Fibroblast of lung (primary cell): ENCODE measurements around the gene AGAP1.

Experiments used
- CTCF ChIP-seq, 2 donors: IDR thresholded peaks in 1 of 2; conservative IDR thresholded peaks in 1 of 2; 1 replicate in 1 of 2; 2 replicates in 1 of 2; pipeline ENCODE4 v1.5.1; 2011 to 2012; ENCODE audit warnings: low read length in 2 of 2, control low read depth in 1 of 2, inconsistent platforms in 1 of 2, low read depth in 1 of 2, mild to moderate bottlenecking in 1 of 2
- EZH2 ChIP-seq: IDR thresholded peaks from 2 replicates; pipeline ENCODE4 v1.5.1; 2012; ENCODE audit warnings: low read length, control low read depth, mild to moderate bottlenecking; ENCODE audit errors: missing control alignments

DNA sequence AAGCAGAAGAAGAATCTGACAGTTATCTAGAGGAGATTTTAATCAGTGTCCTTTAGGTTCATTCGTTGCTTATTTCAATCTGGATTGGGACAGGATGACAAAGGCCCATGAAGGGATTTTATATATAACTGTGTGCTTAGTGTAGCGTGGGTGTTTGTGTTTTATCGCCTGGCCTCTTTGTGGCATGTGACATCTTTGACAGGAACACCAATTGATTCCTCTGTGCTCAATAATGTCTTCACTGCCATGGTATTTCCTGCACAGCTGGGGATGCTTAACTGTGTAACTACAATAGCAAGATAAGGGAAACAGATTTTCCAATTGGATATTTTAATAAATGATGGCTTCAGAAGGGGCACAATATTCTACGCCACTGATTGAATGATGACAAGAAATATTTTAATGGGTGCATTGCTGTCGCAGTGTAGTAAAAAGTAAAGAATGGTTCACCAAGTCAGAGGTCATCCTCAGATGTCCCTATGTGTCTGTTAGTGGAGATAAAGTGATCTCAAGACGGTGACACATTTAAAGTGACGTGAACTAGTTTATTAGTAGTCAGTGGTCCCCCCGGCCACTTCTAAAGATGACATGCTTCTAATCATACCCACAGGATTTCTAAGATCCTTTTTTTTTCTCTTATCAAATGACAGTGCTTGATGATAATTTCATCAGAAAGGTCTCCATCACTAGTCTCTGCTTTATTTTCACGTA, 160.4 kb downstream of the AGAP1 start:
- no peak for TF ChIP-seq CTCF (conservative IDR thresholded peaks at IDR 0.05 in 1 of 2, IDR thresholded peaks at IDR 0.05 in 1 of 2; ENCODE audit: low read depth in 1 of 2, low read length in 2 of 2)
- TF ChIP-seq EZH2: no peak
